ENCODE results near the gene USP9X.

GRCh38 chrX:41240509-41240908, 155.3 kb downstream of the USP9X start:
- TF ChIP-seq EP300 (IDR thresholded peaks at IDR 0.05; ENCODE audit: borderline replicate concordance in 1 of 2, low read depth in 1 of 2, low read length in 1 of 2): no peak
- no peak for TF ChIP-seq CTCF (IDR thresholded peaks at IDR 0.05)
- TF ChIP-seq RAD21 (IDR thresholded peaks at IDR 0.05; ENCODE audit: low read length): no peak
- TF ChIP-seq NRF1 (IDR thresholded peaks at IDR 0.05; ENCODE audit: low read depth, low read length): no peak
- no peak for TF ChIP-seq TCF12 (IDR thresholded peaks at IDR 0.05)
- TF ChIP-seq RFX5 (IDR thresholded peaks at IDR 0.05; ENCODE audit: low read length): no peak
- TF ChIP-seq GABPA (IDR thresholded peaks at IDR 0.05; ENCODE audit: low read depth): no peak

Data from SK-N-SH (cell line).